GM18867 (cell line): ENCODE measurements around the gene LAGE3.
A peak's percentile ranks its signal among the peaks of the same experiment; 100 is the strongest.

Experiments used
- ATAC-seq: cut with Tn5 transposase; IDR thresholded peaks from one replicate; pipeline ENCODE4 v1.9.1; 2021; ENCODE audit warnings: mild to moderate bottlenecking, moderate library complexity; ENCODE audit not compliant: unreplicated experiment

LAGE3 gene

DNA sequence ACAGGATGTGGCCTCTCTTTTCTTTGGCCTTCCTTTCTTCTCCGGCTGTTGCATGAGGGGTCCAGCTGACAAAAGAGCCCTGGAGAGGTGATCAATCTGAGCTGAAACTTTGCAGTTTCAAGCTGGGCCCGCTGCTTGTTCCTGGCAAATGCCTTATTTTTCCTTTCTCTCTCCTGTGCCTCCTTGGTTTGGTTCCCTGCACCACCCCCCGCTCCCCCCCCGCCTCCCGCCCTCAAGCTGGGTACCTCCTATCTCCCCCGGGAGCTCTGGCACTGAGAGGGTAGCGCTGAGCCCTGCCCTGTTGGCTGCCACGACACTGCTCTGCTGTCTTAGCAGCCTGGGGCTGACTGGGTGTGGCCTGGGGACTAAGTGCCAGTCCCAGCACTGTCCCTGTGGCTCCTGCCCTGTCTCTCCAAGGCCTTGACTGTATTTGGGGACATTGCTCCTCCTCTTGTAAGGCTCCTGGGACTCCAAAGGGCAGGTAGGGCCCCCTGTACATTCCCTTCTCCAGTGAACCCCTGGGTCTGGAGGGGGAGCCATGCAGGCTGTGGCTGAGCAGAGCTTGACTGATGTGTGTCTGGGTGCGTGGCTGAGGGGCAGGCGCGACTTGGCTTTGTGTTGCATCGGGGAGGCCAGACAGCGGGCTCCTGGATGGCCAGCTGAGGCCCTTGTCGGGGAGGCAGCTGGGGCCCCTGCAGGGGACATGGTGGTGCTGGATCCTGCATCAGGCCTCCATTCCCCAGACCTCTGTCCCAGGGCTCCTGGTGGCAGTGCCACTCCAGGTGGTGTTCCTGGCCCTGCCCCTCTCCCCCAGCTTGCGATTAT, 19.9 kb downstream of the LAGE3 start:
- ATAC-seq, result no peak

DNA sequence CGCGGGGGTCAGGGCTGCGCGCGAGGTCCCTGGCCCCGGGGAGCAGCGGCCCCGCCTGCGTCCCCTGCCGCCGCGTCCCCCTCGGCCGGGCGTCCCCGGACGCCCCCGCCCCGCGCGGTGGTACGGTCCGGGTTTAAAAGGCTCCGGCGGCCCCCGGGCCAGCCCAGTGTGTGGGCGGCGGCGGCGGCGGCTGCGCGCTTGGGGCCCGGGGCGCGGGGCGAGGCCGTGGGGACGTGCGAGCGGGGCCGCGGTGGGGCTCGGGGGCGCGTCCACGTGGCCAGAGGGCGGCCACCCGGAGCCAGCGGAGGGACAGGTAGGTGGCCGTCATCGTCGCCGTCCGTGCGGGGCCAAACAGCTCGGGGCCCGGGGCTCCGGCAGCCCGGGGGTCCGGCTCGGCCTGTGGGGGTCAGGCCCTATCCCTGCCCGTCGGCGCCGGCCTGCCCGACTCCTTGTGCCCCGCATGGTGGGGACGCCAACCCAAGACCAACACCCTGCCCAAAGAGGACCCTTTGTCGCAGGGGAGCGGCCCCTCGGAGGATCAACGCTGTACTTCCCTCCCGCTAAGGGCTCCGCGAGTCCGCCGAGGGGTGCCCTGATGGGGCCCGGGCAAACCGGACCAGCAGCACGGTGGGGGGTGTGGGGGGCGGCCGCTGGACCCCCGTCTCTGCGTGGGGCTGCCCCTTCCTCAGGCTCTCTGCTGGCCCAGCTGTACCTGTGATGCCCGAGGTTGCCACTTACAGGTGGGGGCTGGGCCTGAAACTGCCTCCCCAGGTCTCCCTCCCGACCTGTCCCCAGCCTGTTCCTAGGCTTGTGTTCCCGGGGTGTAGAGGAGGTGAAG, 20.7 kb downstream of the LAGE3 start, which contains the start of gene PLXNA3:
Gene PLXNA3 (plus strand): TSS at position 166 of the 838 bp plus-strand sequence. CDS start 1,903 bp downstream, outside the sequence.
- peak; percentile 56 for ATAC-seq

DNA sequence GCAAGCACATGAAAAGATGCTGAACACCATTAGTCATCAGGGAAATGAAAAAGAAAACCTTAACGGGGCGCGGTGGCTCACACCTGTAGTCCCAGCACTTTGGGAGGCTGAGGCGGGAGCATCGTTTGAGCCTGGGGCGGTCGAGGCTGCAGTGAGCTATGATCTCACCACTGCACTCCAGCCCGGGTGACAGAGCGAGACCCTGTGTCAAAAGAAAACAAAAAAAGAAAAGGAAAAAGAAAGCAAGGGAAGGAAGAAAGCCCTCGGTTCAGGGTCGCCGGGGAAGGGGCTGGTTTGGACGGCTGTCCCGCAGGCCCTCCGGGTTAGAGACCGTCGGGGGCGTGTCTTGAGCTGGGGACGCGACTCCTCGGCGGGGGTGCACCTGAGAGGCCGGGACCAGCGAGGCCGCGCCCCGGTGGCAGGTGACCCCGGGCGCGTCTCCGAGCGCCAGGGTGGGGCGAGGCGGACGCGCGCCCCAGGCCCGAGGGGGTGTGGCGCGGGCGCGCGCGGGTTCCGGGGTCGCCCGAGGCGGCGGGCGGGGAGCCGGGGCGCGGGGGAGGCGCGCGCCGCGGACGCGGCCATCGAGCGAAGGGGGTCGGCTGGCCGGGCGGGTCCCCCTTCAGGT, 21.5 kb downstream of the LAGE3 start:
- ATAC-seq, result peak; percentile 60

DNA sequence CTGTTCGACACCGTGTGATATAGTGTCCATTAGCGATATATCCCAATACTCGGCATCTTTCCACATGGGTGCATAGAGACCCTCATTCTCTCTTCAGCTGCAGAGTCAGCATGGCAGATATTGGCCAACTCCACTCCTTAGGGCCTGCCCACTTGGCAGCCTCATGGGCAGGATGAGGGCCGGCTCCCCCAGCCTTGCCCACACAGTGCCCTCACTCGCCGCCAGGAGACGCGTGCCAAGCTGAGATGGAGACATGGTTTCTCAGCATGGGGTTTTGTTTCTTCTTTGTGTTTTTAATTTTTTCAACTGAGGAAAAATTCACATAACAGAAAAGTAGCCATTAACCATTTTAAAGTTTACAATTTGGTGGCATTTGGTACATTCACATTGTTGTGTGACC, 26.3 kb downstream of the LAGE3 start:
- ATAC-seq, result no peak

- ATAC-seq, result no peak
Measured at GRCh38 chrX:154450312-154450711, 28.8 kb downstream of the LAGE3 start.

DNA sequence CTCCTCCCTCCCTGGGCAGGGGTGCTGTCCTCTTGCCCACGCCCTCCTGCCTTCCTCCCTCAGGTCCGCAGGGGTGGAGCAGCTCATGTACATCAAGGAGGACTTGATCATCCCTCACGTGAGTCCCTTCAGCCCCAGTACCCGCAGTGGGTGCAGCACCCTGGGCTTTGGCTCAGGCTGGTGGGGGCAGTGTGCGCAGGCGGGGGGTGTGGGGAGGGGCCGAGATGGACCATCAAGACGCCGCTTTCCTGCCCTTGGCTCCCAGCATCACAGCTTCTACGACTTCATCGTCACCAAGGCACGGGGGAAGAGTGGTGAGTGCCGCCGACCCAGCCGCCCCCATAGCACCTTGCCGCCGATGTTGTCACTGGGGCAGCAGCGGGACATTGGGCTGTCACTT, 29.5 kb downstream of the LAGE3 start:
- ATAC-seq, result no peak

- no peak for ATAC-seq
Measured at GRCh38 chrX:154448484-154448883, 30.6 kb downstream of the LAGE3 start.

DNA sequence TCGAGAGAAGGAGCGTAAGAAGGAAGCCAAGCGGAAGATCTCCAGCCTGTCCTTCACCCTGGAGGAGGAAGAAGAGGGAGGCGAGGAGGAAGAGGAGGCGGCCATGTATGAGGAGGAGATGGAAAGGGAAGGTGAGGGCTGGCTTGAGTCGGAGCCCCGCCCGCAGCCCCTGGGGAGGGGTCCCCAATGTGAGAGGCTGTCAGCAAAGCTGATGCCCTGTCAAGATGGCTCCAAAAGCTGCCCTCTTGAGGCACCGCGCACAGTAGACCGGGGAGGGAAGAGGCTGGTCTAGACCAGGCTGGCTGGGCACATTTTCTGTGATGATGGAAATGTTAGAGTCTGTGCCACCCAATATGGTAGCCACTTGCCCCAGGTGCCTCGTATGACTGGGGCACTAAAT, 32.7 kb downstream of the LAGE3 start:
- ATAC-seq, result no peak

- ATAC-seq, result no peak
Measured at GRCh38 chrX:154445776-154446175, 33.3 kb downstream of the LAGE3 start.

DNA sequence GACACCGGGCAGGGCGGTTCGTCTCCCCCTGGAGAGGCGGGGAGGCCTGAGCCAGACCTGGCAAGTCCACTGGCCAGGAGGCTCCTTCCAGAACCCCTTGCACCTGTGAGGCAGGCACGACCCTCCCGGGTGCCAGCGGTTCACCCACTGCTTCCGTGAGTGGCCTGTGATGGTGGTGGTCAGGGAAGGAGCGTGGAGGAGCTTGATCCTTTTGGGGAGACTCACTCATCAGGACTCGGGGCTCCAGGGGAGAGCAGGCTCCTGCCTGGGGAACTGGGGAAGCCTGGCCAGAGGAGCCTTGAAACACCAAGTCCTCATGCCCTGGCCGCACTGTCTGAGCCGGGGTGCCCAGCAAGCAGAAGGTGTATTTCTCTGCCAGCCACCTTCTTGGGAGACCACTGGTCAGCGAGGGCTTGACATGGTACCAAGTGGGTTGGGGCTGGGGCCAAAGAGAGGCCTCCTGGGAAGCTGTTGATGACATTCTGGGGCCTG, 34.3 kb downstream of the LAGE3 start:
- ATAC-seq, result no peak

- ATAC-seq, result peak; percentile 68
Measured at GRCh38 chrX:154443992-154444754, 34.9 kb downstream of the LAGE3 start, which contains the start of gene FAM50A. Gene FAM50A (plus strand): TSS chrX:154444141. CDS start chrX:154444236, 95 bp downstream.

GRCh38 chrX:154443479-154443910, 35.6 kb downstream of the LAGE3 start:
- ATAC-seq, result no peak

DNA sequence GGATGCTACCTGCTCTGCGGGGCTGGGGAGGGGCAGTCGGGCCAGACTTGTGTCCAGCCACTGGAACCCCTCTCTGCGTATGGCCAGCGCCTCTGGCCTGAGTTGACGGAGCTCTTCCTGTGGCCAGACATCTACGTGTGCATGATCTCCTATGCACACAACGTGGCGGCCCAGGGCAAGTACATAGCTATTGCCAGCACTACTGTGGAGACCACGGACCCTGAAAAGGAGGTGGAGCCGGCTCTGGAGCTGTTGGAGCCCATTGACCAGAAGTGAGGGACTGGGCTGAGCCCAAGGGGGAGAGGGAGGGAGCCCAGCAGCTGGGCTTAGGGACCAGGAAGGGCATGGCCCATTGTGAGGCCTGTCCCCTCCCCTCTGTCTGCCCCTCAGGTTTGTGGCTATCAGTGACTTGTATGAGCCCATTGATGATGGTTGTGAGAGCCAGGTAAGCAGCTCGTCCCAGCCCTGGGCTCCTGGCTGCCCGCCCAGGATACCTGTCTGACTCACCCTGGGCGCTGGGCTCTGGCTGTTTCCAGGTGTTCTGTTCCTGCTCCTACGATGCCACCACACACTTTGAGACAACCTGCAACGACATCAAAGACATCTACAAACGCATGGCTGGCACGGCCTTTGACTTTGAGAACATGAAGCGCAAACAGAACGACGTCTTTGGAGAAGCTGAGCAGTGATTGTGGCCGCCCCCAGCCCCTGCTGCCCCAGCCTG, 36.9 kb downstream of the LAGE3 start:
- no peak for ATAC-seq

DNA sequence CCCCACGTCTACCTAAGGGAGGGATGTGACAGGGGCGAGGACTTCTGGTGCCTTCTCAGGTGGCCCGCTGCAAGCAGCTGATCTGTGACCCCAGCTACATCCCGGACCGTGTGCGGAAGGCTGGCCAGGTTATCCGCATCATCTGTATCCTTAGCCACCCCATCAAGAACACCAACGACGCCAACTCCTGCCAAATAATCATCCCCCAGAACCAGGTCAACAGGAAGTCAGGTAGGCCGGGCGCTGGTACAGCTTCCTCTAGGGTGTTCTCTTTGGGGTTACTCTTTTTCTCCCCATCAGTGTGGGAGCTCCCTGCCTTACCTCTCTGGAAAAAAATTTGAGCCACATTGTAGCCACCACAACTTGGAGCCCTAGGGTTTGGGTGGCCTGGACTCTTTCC, 37.5 kb downstream of the LAGE3 start:
- no peak for ATAC-seq

DNA sequence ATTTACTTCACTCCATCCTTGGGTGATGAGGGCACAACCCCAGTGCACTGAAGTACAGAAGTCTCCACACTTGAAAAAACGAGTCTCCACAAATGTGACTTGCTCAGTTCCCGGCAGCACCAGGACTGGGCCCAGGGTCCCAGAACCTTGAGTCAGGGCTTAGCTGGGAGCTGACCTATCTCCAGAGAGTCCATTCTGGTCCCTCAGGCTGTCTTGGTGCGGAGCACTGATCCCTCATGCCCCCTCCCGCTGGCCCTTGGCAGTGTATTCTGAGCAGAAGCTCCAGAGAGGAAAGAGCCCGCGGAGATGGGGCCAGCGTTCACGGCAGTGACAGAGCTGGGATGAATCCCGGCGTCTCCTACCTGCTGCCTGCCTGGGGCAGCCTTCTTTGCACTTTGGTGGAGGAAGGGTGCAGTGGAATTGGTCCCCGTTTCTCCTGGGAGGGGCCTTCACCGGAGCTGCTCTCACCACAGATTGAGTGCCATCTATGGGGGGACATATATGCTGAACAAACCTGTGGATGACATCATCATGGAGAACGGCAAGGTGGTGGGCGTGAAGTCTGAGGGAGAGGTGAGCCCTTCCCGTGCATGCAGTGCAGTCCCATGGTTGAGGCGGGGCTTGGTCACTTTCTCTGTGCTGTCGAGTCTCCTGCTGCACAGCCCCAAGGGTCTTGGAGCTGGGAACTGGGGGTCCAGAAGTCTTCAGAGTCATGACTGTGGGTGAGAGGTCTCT, 38.3 kb downstream of the LAGE3 start:
- no peak for ATAC-seq

DNA sequence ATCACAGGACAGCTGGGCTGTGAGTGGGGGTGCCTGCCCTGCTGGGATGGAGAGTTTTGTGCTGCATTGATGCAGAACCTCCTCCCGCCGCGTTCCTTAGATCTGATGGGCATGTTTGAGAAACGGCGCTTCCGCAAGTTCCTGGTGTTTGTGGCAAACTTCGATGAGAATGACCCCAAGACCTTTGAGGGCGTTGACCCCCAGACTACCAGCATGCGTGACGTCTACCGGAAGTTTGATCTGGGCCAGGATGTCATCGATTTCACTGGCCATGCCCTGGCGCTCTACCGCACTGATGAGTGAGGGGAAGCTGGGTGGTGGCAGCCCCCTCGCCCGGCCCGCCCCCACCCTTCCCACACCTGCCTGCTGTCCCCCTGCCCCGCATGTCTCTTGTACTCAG, 39.2 kb downstream of the LAGE3 start:
- ATAC-seq, result no peak

GRCh38 chrX:154437971-154438893, 40.8 kb downstream of the LAGE3 start:
- no peak for ATAC-seq
